GM23248 (cell line): ENCODE results near the gene TPM2. TPM values are rescaled to one million over a fixed set of nuclear protein-coding genes. Genes with fewer than 3 reads are reported as not detected.

Experiments used
- DNase-seq: peaks from one replicate; pipeline ENCODE4 v3.0.0-alpha.2; 2015
- H2AFZ ChIP-seq: fragments of 200-600 bp; sonication (generic); 2 replicates; pipeline ENCODE4 v1.6.1; 2016; ENCODE audit warnings: antibody characterized with exemption
- H3F3A ChIP-seq: fragments of 200-600 bp; sonication (generic); 2 replicates; pipeline ENCODE4 v1.6.1; 2016; ENCODE audit warnings: mild to moderate bottlenecking, antibody characterized with exemption, mixed run types; ENCODE audit not compliant: insufficient read depth
- H3K27ac ChIP-seq: fragments of 200-600 bp; sonication (generic); 2 replicates; pipeline ENCODE4 v1.5.1; 2016; ENCODE audit warnings: mild to moderate bottlenecking
- H3K27me3 ChIP-seq: fragments of 200-600 bp; sonication (generic); replicated peaks from 2 replicates; pipeline ENCODE4 v1.6.1; 2016; ENCODE audit warnings: mild to moderate bottlenecking; ENCODE audit not compliant: insufficient read depth
- H3K36me3 ChIP-seq: fragments of 200-600 bp; sonication (generic); 2 replicates; pipeline ENCODE4 v1.6.1; 2016; ENCODE audit warnings: low read depth, mild to moderate bottlenecking
- H3K4me1 ChIP-seq: fragments of 200-600 bp; sonication (generic); 2 replicates; pipeline ENCODE4 v1.6.1; 2016; ENCODE audit warnings: mild to moderate bottlenecking; ENCODE audit not compliant: insufficient read depth
- H3K4me2 ChIP-seq: fragments of 200-600 bp; sonication (generic); one replicate; pipeline ENCODE4 v1.6.1; 2016; ENCODE audit warnings: mild to moderate bottlenecking; ENCODE audit not compliant: unreplicated experiment
- H3K4me3 ChIP-seq: fragments of 200-600 bp; sonication (generic); 2 replicates; pipeline ENCODE4 v1.5.1; 2016; ENCODE audit warnings: mild to moderate bottlenecking
- H3K79me2 ChIP-seq: fragments of 200-600 bp; sonication (generic); 2 replicates; pipeline ENCODE4 v1.6.1; 2016; ENCODE audit warnings: mild to moderate bottlenecking; ENCODE audit not compliant: insufficient read depth
- H3K9ac ChIP-seq: fragments of 200-600 bp; sonication (generic); 2 replicates; pipeline ENCODE4 v1.6.1; 2016; ENCODE audit warnings: mild to moderate bottlenecking
- H3K9me2 ChIP-seq: fragments of 200-600 bp; sonication (generic); 2 replicates; pipeline ENCODE4 v1.6.1; 2016; ENCODE audit warnings: mixed run types, mild to moderate bottlenecking, moderate library complexity; ENCODE audit not compliant: insufficient read depth
- H3K9me3 ChIP-seq: fragments of 200-600 bp; sonication (generic); one replicate; pipeline ENCODE4 v1.6.1; 2017; ENCODE audit warnings: low read depth
- H4K20me1 ChIP-seq: fragments of 200-600 bp; sonication (generic); 2 replicates; pipeline ENCODE4 v1.6.0; 2016; ENCODE audit not compliant: insufficient read depth
- EZH2 ChIP-seq: fragments of 200-600 bp; sonication (generic); IDR thresholded peaks from 2 replicates; pipeline ENCODE4 v1.6.1; 2018; ENCODE audit warnings: antibody characterized with exemption, mild to moderate bottlenecking; ENCODE audit not compliant: insufficient read depth, poor library complexity, severe bottlenecking
- EZH2phosphoT487 ChIP-seq: fragments of 200-600 bp; sonication (generic); IDR thresholded peaks from 2 replicates; pipeline ENCODE4 v1.6.1; 2018; ENCODE audit warnings: antibody characterized with exemption, moderate library complexity, mild to moderate bottlenecking, low read depth; ENCODE audit not compliant: insufficient read depth
- WGBS, 2 experiments: methylation state at CpG; one replicate each; pipeline ENCODE4 v1.1.6; 2015 to 2017; ENCODE audit warnings: low lambda C conversion rate in 2 of 2, low coverage in 1 of 2; ENCODE audit errors: missing lambda C conversion rate in 2 of 2; 5-methylcytosine and 5-hydroxymethylcytosine counted together
- in situ Hi-C: fragments of 300-500 bp; cut with MboI; formaldehyde crosslinking; loops from 2 replicates; pipeline ENCODE4 v1.15.0; 2020
- polyA plus RNA-seq: library from polyadenylated mRNA; unstranded; fragments of >200 nt; fragmentation: Nextera tagmentation; extraction: Ambion mirVana; gene quantifications from 2 replicates; pipeline ENCODE4 v1.2.1, GENCODE V29; 2016
- total RNA-seq: library from RNA; depleted of rRNA; stranded (reverse); fragments of >200 nt; shearing (Covaris generic); gene quantifications from 2 replicates; pipeline ENCODE4 v1.2.3, GENCODE V29; 2014

Gene TPM2
- total and polyA plus RNA-seq, 2 experiments from 2014 or later: 1,625 to 3,527 TPM

GRCh38 chr9:35698231-35698630 is 8.5 kb upstream of the TPM2 start:
- H3K27ac ChIP-seq: no peak overlapping the region
- H3K27me3 ChIP-seq: no peaks in the 10 kb centered on the region
- peaks cover 76% of the 10 kb centered on the region for H3K36me3 ChIP-seq
- H3K9ac ChIP-seq: no peak overlapping the region
- H2AFZ ChIP-seq: no peak overlapping the region
- peaks cover 24% of the 10 kb centered on the region for H3K79me2 ChIP-seq
- peaks cover 20% of the 10 kb centered on the region for H3K4me1 ChIP-seq
- 78 to 85% methylated on average over 5 of the region's 5 CpGs for WGBS, 2 experiments
- H3K4me2 ChIP-seq: no peak overlapping the region
- in situ Hi-C loops: no loop called here
- H3K9me3 ChIP-seq: no peaks in the 10 kb centered on the region
- H3K4me3 ChIP-seq: no peak overlapping the region
- H3F3A ChIP-seq: peaks cover 95% of the 10 kb centered on the region
- no peaks in the 10 kb centered on the region for H3K9me2 ChIP-seq
- H4K20me1 ChIP-seq: no peaks in the 10 kb centered on the region
- DNase-seq: no peak
- TF ChIP-seq EZH2phosphoT487 (no peak), EZH2 (no peak)

DNA sequence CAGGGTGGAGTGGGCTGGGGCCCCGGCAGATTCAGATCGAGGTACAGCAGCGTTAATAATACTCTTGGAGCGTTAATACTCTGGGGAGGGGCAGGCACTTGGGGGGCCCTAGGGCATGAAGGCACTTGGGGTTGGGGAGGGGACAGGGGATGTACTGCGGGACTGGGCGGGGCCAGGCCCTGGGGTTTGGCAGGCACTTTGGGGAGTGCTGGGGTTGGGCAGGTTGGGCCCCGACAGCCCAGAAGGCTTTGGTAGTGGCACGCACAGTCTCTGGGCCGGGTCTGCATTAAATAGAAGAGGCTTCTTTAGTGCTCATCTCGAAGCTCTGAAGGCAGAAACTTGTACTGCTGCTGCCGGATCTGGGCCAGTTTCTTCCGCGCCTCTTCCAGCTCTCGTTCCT is 7.8 kb upstream of the TPM2 start:
- 82 to 87% methylated on average over 12 to 14 of the region's 14 CpGs for WGBS, 2 experiments
- Histone ChIP-seq H3K9me2 (no peaks in the 10 kb centered on the region), H3K27ac (no peak overlapping the region), H3K9ac (no peak overlapping the region), H3K4me1 (peaks cover 20% of the 10 kb centered on the region), H3K9me3 (no peaks in the 10 kb centered on the region), H3K36me3 (peaks cover 68% of the 10 kb centered on the region), H3K79me2 (peaks cover 24% of the 10 kb centered on the region), H3K27me3 (no peaks in the 10 kb centered on the region), H3K4me3 (no peak overlapping the region), H4K20me1 (no peaks in the 10 kb centered on the region), H2AFZ (no peak overlapping the region), H3K4me2 (no peak overlapping the region), H3F3A (peaks cover 91% of the 10 kb centered on the region)
- in situ Hi-C loops: no loop called here
- DNase-seq: no peak
- TF ChIP-seq EZH2phosphoT487 (no peak), EZH2 (no peak)

DNA sequence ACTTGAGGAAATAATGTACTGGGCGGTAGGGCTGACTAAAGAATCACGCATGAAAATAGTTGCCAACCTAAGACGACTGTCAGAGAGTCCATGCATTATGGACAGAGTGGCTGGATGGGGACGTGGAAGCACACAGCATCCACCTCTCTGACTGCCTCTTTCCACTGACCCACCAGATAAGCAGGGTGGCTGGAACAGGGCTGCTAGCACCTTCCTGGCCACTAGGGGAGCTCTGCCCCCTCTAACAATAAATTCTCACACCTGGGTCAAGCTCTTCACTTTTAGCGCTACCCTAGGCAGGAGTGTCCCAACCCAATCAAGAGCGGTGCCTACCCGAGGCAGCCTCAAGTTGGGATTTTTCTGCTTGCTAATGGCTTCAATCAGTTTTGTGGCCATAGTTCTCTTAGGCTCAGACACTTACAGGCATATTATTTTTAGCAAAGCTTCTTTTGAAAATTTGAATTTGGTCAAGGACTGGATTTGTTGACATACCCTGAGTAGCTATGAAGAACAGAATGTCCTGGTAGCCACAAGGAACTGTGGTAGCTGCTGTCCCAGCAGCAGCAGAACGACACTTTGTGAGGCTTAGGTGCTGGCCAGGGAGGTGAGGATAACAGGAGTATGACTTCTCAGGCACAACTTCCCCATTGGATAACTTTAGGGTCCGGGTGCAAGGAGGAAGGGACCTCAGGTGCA is 6.9 kb upstream of the TPM2 start:
- Histone ChIP-seq H3K79me2 (peaks cover 21% of the 10 kb centered on the region), H3K36me3 (peaks cover 60% of the 10 kb centered on the region), H4K20me1 (no peaks in the 10 kb centered on the region), H3K4me1 (peaks cover 24% of the 10 kb centered on the region), H3K9ac (no peak overlapping the region), H3K9me3 (no peaks in the 10 kb centered on the region), H3K27ac (peak overlapping the region; percentile 86), H3K27me3 (no peaks in the 10 kb centered on the region), H3K4me2 (no peak overlapping the region), H3K4me3 (no peak overlapping the region), H3F3A (peaks cover 91% of the 10 kb centered on the region), H3K9me2 (no peaks in the 10 kb centered on the region), H2AFZ (no peak overlapping the region)
- WGBS, 2 experiments: 59 to 62% methylated on average over 9 of the region's 9 CpGs
- peak; percentile 66 for DNase-seq
- TF ChIP-seq EZH2 (no peak), EZH2phosphoT487 (no peak)
- in situ Hi-C loops: no loop called here

- in situ Hi-C loops: no loop called here
- Histone ChIP-seq H3K4me2 (no peak overlapping the region), H3K9me2 (no peaks in the 10 kb centered on the region), H3K9ac (0 out of 2 replicates have a peak overlapping the region, but pooled peaks have one; percentile 64), H3K79me2 (peaks cover 14% of the 10 kb centered on the region), H3K9me3 (no peaks in the 10 kb centered on the region), H3F3A (peaks cover 90% of the 10 kb centered on the region), H4K20me1 (no peaks in the 10 kb centered on the region), H3K4me3 (no peak overlapping the region), H2AFZ (no peak overlapping the region), H3K4me1 (peaks cover 28% of the 10 kb centered on the region), H3K27ac (peak overlapping the region; percentile 86), H3K27me3 (no peaks in the 10 kb centered on the region), H3K36me3 (peaks cover 53% of the 10 kb centered on the region)
- peak; percentile 33 for DNase-seq
- 95 to 96% methylated on average over 3 of the region's 3 CpGs for WGBS, 2 experiments
- no peak for TF ChIP-seq EZH2
- no peak for TF ChIP-seq EZH2phosphoT487
These were observed 6.2 kb upstream of the TPM2 start for GRCh38 chr9:35695943-35696401.
